Fibroblast of lung (primary cell): ENCODE measurements around the gene MAP4K5. TPM values are rescaled to one million over a fixed set of nuclear protein-coding genes. Genes with fewer than 3 reads are reported as not detected.
A peak's percentile ranks its signal among the peaks of the same experiment; 100 is the strongest.

Experiments
- DNase-seq, 2 donors: peaks; one replicate each; pipeline versions ENCODE4 v3.0.0 to v3.0.0-alpha.2; 2010; ENCODE audit warnings: low read depth in 2 of 2
- H2AFZ ChIP-seq: 2 replicates; pipeline ENCODE4 v1.5.1; 2012; ENCODE audit warnings: low read length, control low read depth, inconsistent platforms
- H3K27ac ChIP-seq: 2 replicates; pipeline ENCODE4 v1.5.1; 2011; ENCODE audit warnings: low read length, control low read depth; ENCODE audit not compliant: insufficient read depth
- H3K27me3 ChIP-seq: 2 replicates; pipeline ENCODE4 v1.5.1; 2011; ENCODE audit warnings: mild to moderate bottlenecking, low read length; ENCODE audit not compliant: control insufficient read depth, insufficient read depth
- H3K36me3 ChIP-seq: 2 replicates; pipeline ENCODE4 v1.5.1; 2011; ENCODE audit warnings: low read length; ENCODE audit not compliant: control insufficient read depth, insufficient read depth
- H3K4me1 ChIP-seq: 2 replicates; pipeline ENCODE4 v1.5.1; 2011; ENCODE audit warnings: low read length; ENCODE audit not compliant: control insufficient read depth, insufficient read depth; ENCODE audit errors: extremely low read depth
- H3K4me2 ChIP-seq: 2 replicates; pipeline ENCODE4 v1.5.1; 2011; ENCODE audit warnings: low read length, control low read depth; ENCODE audit not compliant: insufficient read depth; ENCODE audit errors: extremely low read depth
- H3K4me3 ChIP-seq, 4 experiments: fragments of 200-600 bp in 1 of 4; sonication (generic) in 1 of 4; replicated peaks in 1 of 4; 2 replicates each; pipeline ENCODE4 v1.5.1; 2011 to 2016; ENCODE audit warnings: low read length in 4 of 4, low read depth in 3 of 4, mild to moderate bottlenecking in 3 of 4, control low read depth in 2 of 4, inconsistent platforms in 1 of 4, mixed read lengths in 1 of 4; ENCODE audit not compliant: insufficient read depth in 1 of 4; ENCODE audit errors: control extremely low read depth in 1 of 4
- H3K79me2 ChIP-seq: 2 replicates; pipeline ENCODE4 v1.5.1; 2012; ENCODE audit warnings: mild to moderate bottlenecking, low read length, inconsistent platforms; ENCODE audit not compliant: control insufficient read depth, insufficient read depth
- H3K9ac ChIP-seq: 2 replicates; pipeline ENCODE4 v1.5.1; 2011; ENCODE audit warnings: mild to moderate bottlenecking, low read length, control low read depth; ENCODE audit not compliant: insufficient read depth
- H3K9me3 ChIP-seq: 2 replicates; pipeline ENCODE4 v1.5.1; 2012; ENCODE audit warnings: low read depth, low read length; ENCODE audit not compliant: control insufficient read depth, insufficient read depth
- H4K20me1 ChIP-seq: 2 replicates; pipeline ENCODE4 v1.5.1; 2011; ENCODE audit warnings: low read length; ENCODE audit not compliant: control insufficient read depth, insufficient read depth; ENCODE audit errors: extremely low read depth
- EZH2 ChIP-seq: IDR thresholded peaks from 2 replicates; pipeline ENCODE4 v1.5.1; 2012; ENCODE audit warnings: low read length, control low read depth, mild to moderate bottlenecking; ENCODE audit errors: missing control alignments
- polyA plus RNA-seq, 2 donors: library from polyadenylated mRNA; depleted of rRNA in 1 of 2; stranded (reverse) in 1 of 2; unstranded in 1 of 2; fragments of >200 nt; gene quantifications; 2 replicates each; pipeline ENCODE4 v1.2.1, GENCODE V29; 2011 to 2012; ENCODE audit warnings: missing spikeins in 1 of 2
- total RNA-seq: library from RNA; depleted of rRNA; stranded (reverse); fragments of >200 nt; gene quantifications from 2 replicates; pipeline ENCODE4 v1.2.1, GENCODE V29; 2014
- TF ChIP-seq, protein P1 (sequence below), 2 donors: IDR thresholded peaks in 1 of 2; conservative IDR thresholded peaks in 1 of 2; 1 replicate in 1 of 2; 2 replicates in 1 of 2; pipeline ENCODE4 v1.5.1; 2011 to 2012; ENCODE audit warnings: low read length in 2 of 2, control low read depth in 1 of 2, inconsistent platforms in 1 of 2, low read depth in 1 of 2, mild to moderate bottlenecking in 1 of 2

Gene MAP4K5
- total and polyA plus RNA-seq, 2 donors (not counting 1 experiment from before 2014, with no cell fraction given): 39.4 to 41.1 TPM

DNA sequence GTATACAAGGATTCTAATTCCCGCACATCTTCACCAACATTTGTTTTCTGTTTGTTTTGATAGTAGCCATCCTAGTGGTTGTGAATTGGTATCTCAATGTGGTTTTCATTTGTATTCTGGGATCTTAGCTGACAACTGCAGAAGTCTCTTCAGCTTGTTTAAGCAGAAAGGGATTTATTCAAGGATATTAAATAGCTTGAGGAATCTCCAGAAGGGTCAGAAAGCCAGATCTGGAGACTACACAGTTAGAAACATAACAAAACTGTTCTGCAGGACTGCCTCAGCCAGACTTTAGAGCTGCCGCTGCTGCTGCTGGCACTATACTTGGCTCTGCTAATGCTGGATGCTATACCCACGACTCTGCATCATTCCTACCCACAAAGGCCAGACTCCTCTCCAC is 122.3 kb downstream of the MAP4K5 start:
- H3K27me3 ChIP-seq: no peaks in the 10 kb centered on the region
- H3K9ac ChIP-seq: no peak overlapping the region
- no peaks in the 10 kb centered on the region for H3K4me1 ChIP-seq
- no peaks in the 10 kb centered on the region for H4K20me1 ChIP-seq
- no peaks in the 10 kb centered on the region for H3K36me3 ChIP-seq
- no peak overlapping the region for H3K4me3 ChIP-seq
- H3K9me3 ChIP-seq: no peaks in the 10 kb centered on the region
- H2AFZ ChIP-seq: no peak overlapping the region
- H3K27ac ChIP-seq: no peak overlapping the region
- no peak overlapping the region for H3K4me2 ChIP-seq
- H3K79me2 ChIP-seq: no peaks in the 10 kb centered on the region
- TF ChIP-seq EZH2: no peak
- TF ChIP-seq, protein P1, sequence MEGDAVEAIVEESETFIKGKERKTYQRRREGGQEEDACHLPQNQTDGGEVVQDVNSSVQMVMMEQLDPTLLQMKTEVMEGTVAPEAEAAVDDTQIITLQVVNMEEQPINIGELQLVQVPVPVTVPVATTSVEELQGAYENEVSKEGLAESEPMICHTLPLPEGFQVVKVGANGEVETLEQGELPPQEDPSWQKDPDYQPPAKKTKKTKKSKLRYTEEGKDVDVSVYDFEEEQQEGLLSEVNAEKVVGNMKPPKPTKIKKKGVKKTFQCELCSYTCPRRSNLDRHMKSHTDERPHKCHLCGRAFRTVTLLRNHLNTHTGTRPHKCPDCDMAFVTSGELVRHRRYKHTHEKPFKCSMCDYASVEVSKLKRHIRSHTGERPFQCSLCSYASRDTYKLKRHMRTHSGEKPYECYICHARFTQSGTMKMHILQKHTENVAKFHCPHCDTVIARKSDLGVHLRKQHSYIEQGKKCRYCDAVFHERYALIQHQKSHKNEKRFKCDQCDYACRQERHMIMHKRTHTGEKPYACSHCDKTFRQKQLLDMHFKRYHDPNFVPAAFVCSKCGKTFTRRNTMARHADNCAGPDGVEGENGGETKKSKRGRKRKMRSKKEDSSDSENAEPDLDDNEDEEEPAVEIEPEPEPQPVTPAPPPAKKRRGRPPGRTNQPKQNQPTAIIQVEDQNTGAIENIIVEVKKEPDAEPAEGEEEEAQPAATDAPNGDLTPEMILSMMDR (conservative IDR thresholded peaks at IDR 0.05 in 1 of 2, IDR thresholded peaks at IDR 0.05 in 1 of 2; ENCODE audit: low read depth in 1 of 2, low read length in 2 of 2): no peak
- DNase-seq: no peak

DNA sequence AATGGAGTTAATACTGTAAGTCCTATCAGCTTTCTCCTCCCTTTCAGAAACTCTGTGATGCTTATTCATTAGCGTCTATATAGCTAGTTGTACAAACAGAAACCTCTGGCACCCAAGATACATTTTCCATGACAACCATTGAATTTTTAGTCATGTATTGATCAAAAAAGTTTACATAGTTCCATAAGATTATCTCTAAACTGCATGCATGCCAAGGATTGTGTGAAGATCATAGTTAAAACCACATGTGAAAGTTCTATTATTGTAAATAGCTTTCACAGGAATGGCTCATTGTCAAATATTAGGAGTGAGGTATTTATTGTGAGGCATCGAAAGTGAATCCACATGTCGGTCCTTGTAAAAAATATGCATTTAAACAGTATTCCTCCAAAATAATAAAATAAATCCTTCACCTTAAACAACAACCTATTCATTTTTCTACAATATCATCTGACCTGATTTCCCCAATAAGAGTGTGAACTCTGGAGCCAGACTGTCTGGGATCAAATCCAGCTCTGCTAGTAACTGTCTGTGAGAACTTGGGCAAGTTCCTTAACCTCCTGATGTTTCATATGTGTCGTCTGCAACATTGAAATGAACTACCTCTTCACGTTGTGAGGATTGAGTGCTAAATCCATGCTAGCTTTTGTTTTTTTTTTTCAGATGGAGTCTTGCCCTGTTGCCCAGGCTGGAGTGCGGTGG is 125.1 kb downstream of the MAP4K5 start:
- H3K4me3 ChIP-seq: no peak overlapping the region
- H4K20me1 ChIP-seq: no peaks in the 10 kb centered on the region
- H3K9me3 ChIP-seq: no peaks in the 10 kb centered on the region
- no peak for TF ChIP-seq EZH2
- TF ChIP-seq, protein P1 (conservative IDR thresholded peaks at IDR 0.05 in 1 of 2, IDR thresholded peaks at IDR 0.05 in 1 of 2; ENCODE audit: low read depth in 1 of 2, low read length in 2 of 2): no peak
- no peak overlapping the region for H2AFZ ChIP-seq
- H3K4me2 ChIP-seq: no peak overlapping the region
- no peaks in the 10 kb centered on the region for H3K79me2 ChIP-seq
- DNase-seq: peak in 1 of 2 donors; percentile 20
- no peak overlapping the region for H3K27ac ChIP-seq
- no peaks in the 10 kb centered on the region for H3K27me3 ChIP-seq
- H3K9ac ChIP-seq: no peak overlapping the region
- peaks cover 6% of the 10 kb centered on the region for H3K4me1 ChIP-seq
- no peaks in the 10 kb centered on the region for H3K36me3 ChIP-seq

DNA sequence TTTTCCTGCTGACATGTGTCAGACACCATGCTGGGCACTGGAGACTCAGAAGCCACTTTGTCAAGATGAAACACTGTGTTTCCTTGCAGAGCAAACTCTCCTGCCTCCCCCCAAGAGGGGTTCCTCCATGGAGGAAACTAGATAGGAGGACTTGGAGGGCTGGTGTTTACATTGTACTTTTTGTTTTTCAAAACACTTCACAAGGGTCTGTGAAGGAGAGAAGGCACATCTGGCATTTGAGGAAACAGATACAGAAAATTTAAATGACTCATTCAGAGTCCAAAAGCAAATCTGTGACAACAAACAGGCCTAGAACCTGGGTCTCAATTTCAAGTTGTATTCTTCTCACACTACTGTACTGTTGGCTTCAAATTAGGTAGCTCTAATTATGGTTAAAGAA is 128.9 kb downstream of the MAP4K5 start:
- Histone ChIP-seq H2AFZ (no peak overlapping the region), H3K4me2 (peak overlapping the region; percentile 40), H3K9me3 (no peaks in the 10 kb centered on the region), H3K27ac (peak overlapping the region; percentile 34), H3K27me3 (no peaks in the 10 kb centered on the region), H3K36me3 (no peaks in the 10 kb centered on the region), H3K4me3 (no peak overlapping the region), H3K79me2 (no peaks in the 10 kb centered on the region), H3K4me1 (peaks cover 8% of the 10 kb centered on the region), H3K9ac (no peak overlapping the region), H4K20me1 (no peaks in the 10 kb centered on the region)
- peak in 1 of 2 donors; percentile 82 for DNase-seq
- TF ChIP-seq, protein P1 (conservative IDR thresholded peaks at IDR 0.05 in 1 of 2, IDR thresholded peaks at IDR 0.05 in 1 of 2; ENCODE audit: low read depth in 1 of 2, low read length in 2 of 2): no peak
